NCI-H2029 treated with DMSO at 0.1 percent for 48 hours (cell line): ENCODE results near the gene LRRC49.
"Not testable (repeated sequence)": the region's sequence is repeated elsewhere in the genome, so short reads cannot be mapped to it uniquely, and the experiment has no call there.

Experiments used
- DNase-seq: peaks from one replicate; lab custom pipeline; 2025; lab: John Stamatoyannopoulos, UW

Gene LRRC49

GRCh38 chr15:70892002-70892911, at the start of gene LRRC49, which contains the start of gene THAP10:
TSS of gene LRRC49 (plus strand) at chr15:70892826. CDS start at chr15:70892895, 69 bp downstream.
TSS of gene THAP10 (minus strand) at chr15:70892433. CDS start at chr15:70892272, 161 bp downstream.
- DNase-seq: peak; percentile 69

- DNase-seq: no peak
Measured at GRCh38 chr15:70845602-70846360, 46.8 kb upstream of the LRRC49 start.

- DNase-seq: no peak
Measured at GRCh38 chr15:70851889-70852288, 40.7 kb upstream of the LRRC49 start.

GRCh38 chr15:70852501-70853317, 39.9 kb upstream of the LRRC49 start:
- no peak for DNase-seq

- no peak for DNase-seq
Measured at GRCh38 chr15:70853318-70853972, 39.2 kb upstream of the LRRC49 start.

GRCh38 chr15:70853973-70854665, 38.5 kb upstream of the LRRC49 start, which contains the start of gene LARP6:
TSS of gene LARP6 (minus strand) at chr15:70854157. CDS start at chr15:70854088, 69 bp downstream.
- DNase-seq: no peak

GRCh38 chr15:70854666-70854976, 38.0 kb upstream of the LRRC49 start:
- DNase-seq: no peak

GRCh38 chr15:70855764-70856163, 36.9 kb upstream of the LRRC49 start:
- no peak for DNase-seq

- no peak for DNase-seq
Measured at GRCh38 chr15:70856177-70856883, 36.3 kb upstream of the LRRC49 start.

- no peak for DNase-seq
Measured at GRCh38 chr15:70856884-70857561, 35.6 kb upstream of the LRRC49 start.

- no peak for DNase-seq
Measured at GRCh38 chr15:70857562-70858285, 34.9 kb upstream of the LRRC49 start.

GRCh38 chr15:70858614-70859321, 33.9 kb upstream of the LRRC49 start:
- not testable (repeated sequence) for DNase-seq

- no peak for DNase-seq
Measured at GRCh38 chr15:70859322-70859908, 33.2 kb upstream of the LRRC49 start.

- DNase-seq: no peak
Measured at GRCh38 chr15:70859998-70860397, 32.6 kb upstream of the LRRC49 start.

GRCh38 chr15:70863450-70864218, 29.0 kb upstream of the LRRC49 start:
- DNase-seq: no peak

- DNase-seq: no peak
Measured at GRCh38 chr15:70866982-70867641, 25.5 kb upstream of the LRRC49 start.
